Activated T-helper 2 cell treated with anti-CD3 and anti-CD28 coated beads, Interferon-gamma antibody, Interleukin-2, Interleukin-4, amounts not matched to agents 10 μg/mL and 5 μg/mL and 100 μg/mL, durations not matched to agents 14 hours and 24 hours and 36 hours (primary cell): ENCODE measurements around the gene SMLR1. TPM values are rescaled to one million over a fixed set of nuclear protein-coding genes. Genes with fewer than 3 reads are reported as not detected.

Source experiments
- DNase-seq: peaks from one replicate; pipeline ENCODE4 v3.0.0; 2021; ENCODE audit warnings: low spot score
- H3K27ac Mint-ChIP-seq: one replicate; pipeline ENCODE4 v1.8.0; 2021; ENCODE audit warnings: mixed read lengths
- H3K27me3 Mint-ChIP-seq: one replicate; pipeline ENCODE4 v1.8.0; 2021; ENCODE audit warnings: low read depth, mixed read lengths
- H3K36me3 Mint-ChIP-seq: one replicate; pipeline ENCODE4 v1.8.0; 2021; ENCODE audit warnings: low read depth, mixed read lengths
- H3K4me1 Mint-ChIP-seq: one replicate; pipeline ENCODE4 v1.8.0; 2021; ENCODE audit warnings: low read depth, mixed read lengths
- H3K4me3 Mint-ChIP-seq: one replicate; pipeline ENCODE4 v1.8.0; 2021; ENCODE audit warnings: low read depth, mild to moderate bottlenecking, moderate library complexity, mixed read lengths
- H3K9me3 Mint-ChIP-seq: one replicate; pipeline ENCODE4 v1.8.0; 2021; ENCODE audit warnings: mixed read lengths
- intact Hi-C: fragments of 100-400 bp; cut with micrococcal nuclease; formaldehyde crosslinking; loops from one replicate; pipeline ENCODE4 v1.15.1; 2023
- total RNA-seq: library from RNA; stranded (reverse); gene quantifications from 2 replicates; pipeline ENCODE4 v1.2.3, GENCODE V29; 2022

The SMLR1 gene
- total RNA-seq, 1 donor from 2014 or later: not detected

DNA sequence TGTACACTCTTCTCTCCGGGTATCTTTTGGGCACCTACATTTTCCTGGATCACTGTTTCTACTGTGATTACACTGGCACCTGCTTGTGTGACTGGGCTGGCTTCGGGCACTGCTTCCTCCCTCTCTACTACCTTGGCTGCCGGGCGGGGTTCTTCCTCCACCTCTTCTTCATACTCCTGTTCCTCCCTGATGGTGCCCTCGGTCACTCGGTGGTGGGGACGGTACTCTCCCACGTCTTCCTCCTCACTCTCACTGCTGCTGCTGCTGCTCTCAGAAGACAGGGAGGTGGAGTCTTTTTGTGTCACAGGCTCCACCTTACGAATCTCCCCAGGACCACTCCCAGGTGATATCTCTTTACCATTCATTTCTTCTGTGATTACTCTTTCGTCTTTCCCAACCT lies 42.5 kb downstream of the SMLR1 start:
- intact Hi-C loops: no loop called here

DNA sequence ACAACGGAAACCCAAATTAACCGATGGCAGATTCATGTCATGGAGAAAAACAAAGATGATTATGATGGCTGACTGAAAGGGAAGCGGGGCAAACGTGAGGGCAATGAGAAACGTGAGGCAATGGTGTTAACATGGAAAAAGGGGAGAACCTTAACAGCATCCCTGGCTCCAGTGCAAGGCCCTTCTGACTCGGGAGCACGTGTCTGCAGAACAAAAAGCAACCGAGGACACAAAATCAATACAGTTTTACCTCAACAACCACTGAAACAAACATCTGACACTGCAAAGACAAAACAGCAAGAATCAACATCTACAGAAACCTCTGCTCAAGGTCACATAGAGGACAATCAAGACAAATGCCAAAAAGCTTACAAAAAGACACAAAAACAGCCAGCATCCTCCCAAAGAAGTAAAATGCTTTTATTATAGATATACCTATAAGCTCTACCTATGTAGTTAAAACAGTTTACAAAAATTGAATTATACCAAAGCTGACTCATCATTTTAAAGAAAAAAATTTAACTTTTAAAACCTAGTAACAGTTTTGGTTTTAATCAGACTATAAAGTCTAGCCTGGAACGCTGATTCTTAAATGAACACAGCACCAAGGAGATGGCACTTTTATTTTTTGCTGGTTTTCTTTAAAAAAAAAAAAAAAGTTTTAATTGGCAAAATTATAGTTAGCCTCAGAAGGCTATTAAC lies 43.1 kb downstream of the SMLR1 start:
- H3K4me1 Mint-ChIP-seq: peaks cover 3% of the 10 kb centered on the region
- no peak for DNase-seq
- H3K36me3 Mint-ChIP-seq: no peaks in the 10 kb centered on the region
- no peak overlapping the region for H3K27ac Mint-ChIP-seq
- no peak overlapping the region for H3K4me3 Mint-ChIP-seq
- H3K27me3 Mint-ChIP-seq: no peaks in the 10 kb centered on the region
- no peaks in the 10 kb centered on the region for H3K9me3 Mint-ChIP-seq
- intact Hi-C loops: no loop called here

More for the DNA sequence above, 42.5 kb downstream of the SMLR1 start:
- DNase-seq: no peak
- Mint-ChIP-seq H3K27ac (no peak overlapping the region), H3K9me3 (no peaks in the 10 kb centered on the region), H3K4me3 (no peak overlapping the region), H3K27me3 (no peaks in the 10 kb centered on the region), H3K4me1 (peaks cover 3% of the 10 kb centered on the region), H3K36me3 (no peaks in the 10 kb centered on the region)

DNA sequence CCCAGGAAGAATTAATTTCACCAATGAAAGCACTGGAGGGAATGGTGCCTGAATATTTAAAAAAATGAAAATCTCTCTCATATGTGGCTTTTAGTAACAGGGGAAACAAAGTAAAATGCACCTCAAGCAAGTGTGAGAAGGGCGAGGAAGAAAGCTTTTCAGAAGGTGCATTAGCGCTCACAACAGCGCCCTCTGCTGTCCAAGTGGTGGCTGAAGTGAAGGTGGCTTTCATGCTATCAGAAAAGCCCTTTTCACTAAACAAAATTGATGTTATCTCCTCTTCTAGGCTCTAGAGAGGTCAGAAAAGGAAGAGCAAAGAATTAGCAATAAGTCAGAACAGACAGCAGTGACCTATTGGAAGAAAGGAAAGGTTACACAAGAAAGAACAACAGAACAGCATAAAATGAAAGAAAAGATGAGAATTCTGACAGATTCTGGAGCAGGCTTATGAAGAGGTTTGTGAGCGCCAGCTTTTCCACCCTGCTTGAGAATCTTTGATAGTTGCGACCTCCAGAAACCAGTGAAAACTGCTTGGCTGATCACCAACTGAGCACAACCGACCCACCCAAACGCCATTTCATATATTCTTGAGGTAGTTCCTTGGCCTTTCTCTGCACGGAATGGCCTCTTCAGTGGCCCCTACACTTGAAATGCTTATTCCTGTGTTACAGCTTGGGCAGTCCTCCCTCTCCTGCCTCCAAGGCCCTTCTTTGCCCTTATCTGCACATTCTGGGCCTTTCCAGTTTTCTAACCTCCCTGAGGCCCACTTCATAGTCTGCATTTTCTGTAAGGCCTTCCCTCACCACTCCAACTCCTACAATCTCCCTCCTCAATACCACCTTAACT lies 45.3 kb downstream of the SMLR1 start:
- H3K4me3 Mint-ChIP-seq: no peak overlapping the region
- H3K36me3 Mint-ChIP-seq: no peaks in the 10 kb centered on the region
- peaks cover 3% of the 10 kb centered on the region for H3K4me1 Mint-ChIP-seq
- intact Hi-C loops: loop anchor here (2.0 kb wide), 1 partner anchor 550 kb away; no protein-coding TSS in a partner anchor
- H3K27ac Mint-ChIP-seq: no peak overlapping the region
- H3K27me3 Mint-ChIP-seq: no peaks in the 10 kb centered on the region
- peak; percentile 43 for DNase-seq
- H3K9me3 Mint-ChIP-seq: no peaks in the 10 kb centered on the region

DNA sequence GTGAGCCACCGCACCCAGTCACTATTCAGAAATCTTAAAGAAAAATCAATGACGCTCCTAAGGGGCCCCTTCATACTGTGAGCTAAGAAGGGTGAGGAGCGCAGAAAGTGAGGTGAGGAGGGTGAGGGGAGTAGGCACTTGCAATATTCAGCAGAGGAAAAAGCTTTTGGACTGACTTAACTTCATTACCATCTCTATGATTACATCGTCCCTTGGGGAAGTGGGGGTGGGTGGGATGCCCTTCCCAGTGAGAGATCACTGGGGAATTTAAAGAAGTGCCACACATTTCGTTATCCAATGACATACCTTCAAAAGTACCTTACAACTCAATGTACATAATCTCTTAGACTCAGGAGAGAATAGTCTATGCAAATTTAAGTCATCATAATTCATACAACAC lies 46.5 kb downstream of the SMLR1 start:
- Mint-ChIP-seq H3K27ac (no peak overlapping the region), H3K36me3 (no peaks in the 10 kb centered on the region), H3K4me1 (peaks cover 3% of the 10 kb centered on the region), H3K27me3 (no peaks in the 10 kb centered on the region), H3K4me3 (no peak overlapping the region), H3K9me3 (no peaks in the 10 kb centered on the region)
- intact Hi-C loops: loop anchor here (2.0 kb wide), 1 partner anchor 551 kb away; no protein-coding TSS in a partner anchor
- no peak for DNase-seq

DNA sequence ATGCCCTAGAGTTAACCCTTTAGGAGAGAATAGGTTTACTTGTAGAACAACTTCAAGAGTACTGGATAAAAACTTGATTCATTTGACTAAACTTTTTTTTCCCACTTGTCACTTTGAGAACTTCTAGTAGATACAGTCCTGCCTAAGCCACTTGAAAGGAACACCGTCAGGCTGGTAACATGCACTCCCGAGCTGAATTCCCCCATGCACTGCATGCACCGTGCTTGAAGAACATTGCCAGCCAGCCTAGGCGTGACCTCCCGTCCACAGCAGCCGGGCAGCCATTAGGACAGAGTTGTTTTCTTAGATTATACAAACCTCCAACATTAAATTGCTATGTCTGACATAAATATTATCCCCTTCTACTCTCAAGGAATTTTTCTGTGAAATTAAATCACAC lies 52.6 kb downstream of the SMLR1 start:
- DNase-seq: no peak
- H3K27ac Mint-ChIP-seq: no peak overlapping the region
- no peaks in the 10 kb centered on the region for H3K9me3 Mint-ChIP-seq
- no peaks in the 10 kb centered on the region for H3K36me3 Mint-ChIP-seq
- peaks cover 1% of the 10 kb centered on the region for H3K27me3 Mint-ChIP-seq
- H3K4me3 Mint-ChIP-seq: no peak overlapping the region
- H3K4me1 Mint-ChIP-seq: no peaks in the 10 kb centered on the region
- intact Hi-C loops: no loop called here

DNA sequence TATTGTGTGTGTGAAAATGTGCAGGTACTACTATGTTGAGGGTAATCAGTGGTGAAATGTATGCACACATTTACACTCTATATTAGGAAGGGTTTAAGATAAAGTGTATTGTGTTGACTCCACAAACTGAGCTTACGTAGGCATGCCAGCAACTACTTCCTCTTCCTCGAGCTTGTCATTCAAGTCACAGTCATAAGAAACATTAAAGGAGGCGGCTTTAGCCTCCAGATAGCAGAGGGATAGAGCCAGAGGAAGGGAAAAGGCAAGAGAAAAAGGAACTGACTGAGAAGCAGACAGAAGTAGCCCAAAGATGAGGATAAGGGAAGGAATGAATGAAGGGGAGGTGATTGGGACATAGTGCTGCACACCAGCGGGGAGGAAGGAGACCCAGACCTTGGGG lies 55.2 kb downstream of the SMLR1 start:
- H3K27ac Mint-ChIP-seq: no peak overlapping the region

DNA sequence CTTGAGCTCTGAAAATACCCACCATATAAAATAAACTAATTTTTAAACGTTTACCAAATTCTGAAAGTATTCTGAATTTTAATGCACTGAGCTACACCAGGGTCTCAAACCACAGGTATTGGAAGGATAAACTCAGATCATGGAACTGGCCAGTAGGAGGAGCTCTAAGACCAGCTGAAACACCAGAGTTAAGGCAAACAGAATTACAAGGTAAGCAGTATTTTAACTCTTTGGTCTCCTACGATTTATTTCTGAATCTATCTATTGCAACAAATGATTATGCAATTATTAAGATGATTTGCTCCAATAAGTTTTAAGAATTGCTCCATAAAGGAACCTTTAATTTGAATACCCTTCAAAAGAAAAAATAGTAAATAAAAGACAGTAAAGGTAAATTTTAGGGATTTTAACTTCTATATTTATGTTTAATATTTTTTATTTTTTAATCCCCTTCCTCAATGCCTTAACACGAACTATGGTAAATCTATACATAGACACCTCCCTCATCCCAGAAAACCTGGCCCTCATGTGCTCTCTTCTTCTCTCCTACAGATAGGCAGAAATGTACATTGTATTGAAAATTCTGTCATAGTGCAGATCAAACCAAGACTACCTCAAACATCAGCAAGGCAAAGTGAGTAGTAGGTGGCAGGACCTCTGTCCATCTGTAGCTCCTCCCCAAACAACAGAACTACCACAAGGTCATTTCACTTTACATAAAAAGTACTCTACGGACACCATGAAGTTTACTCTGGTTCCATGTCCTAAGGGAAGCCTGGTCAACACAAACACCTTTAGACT lies 58.4 kb downstream of the SMLR1 start:
- Mint-ChIP-seq H3K36me3 (no peaks in the 10 kb centered on the region), H3K4me3 (no peak overlapping the region), H3K27me3 (peaks cover 1% of the 10 kb centered on the region), H3K27ac (no peak overlapping the region), H3K4me1 (no peaks in the 10 kb centered on the region), H3K9me3 (no peaks in the 10 kb centered on the region)
- DNase-seq: peak; percentile 35
- intact Hi-C loops: loop anchor here (1.0 to 5.0 kb wide), 3 partner anchors 231 to 742 kb away; partner anchors contain the start of gene MED23

More for the DNA sequence above, 55.2 kb downstream of the SMLR1 start:
- Mint-ChIP-seq H3K36me3 (no peaks in the 10 kb centered on the region), H3K4me3 (no peak overlapping the region), H3K9me3 (no peaks in the 10 kb centered on the region), H3K27me3 (peaks cover 1% of the 10 kb centered on the region), H3K4me1 (no peaks in the 10 kb centered on the region)
- no peak for DNase-seq
- intact Hi-C loops: no loop called here

Other genes with a start within 250 kb of the SMLR1 start
- 20.8 and 26.9 TPM in 2 replicates for gene EPB41L2, start 235.8 kb downstream of the SMLR1 start, total RNA-seq